H1 (cell line): Measurements from ENCODE around the gene C12orf56. TPM values are rescaled to one million over a fixed set of nuclear protein-coding genes. Genes with fewer than 3 reads are reported as not detected.

Source experiments
- CBX8 ChIP-seq: fragments of 300-800, 300-1000 bp; sonication (generic); IDR thresholded peaks from 2 replicates; pipeline ENCODE4 v1.7.1; 2016; ENCODE audit warnings: low read depth, low read length, borderline replicate concordance
- EP300 ChIP-seq, 2 experiments: IDR thresholded peaks; 1 replicate in 1 of 2; 2 replicates in 1 of 2; pipeline ENCODE4 v1.6.1; 2011 to 2012; ENCODE audit warnings: low read depth in 2 of 2, low read length in 2 of 2, mild to moderate bottlenecking in 2 of 2, borderline replicate concordance in 1 of 2, inconsistent platforms in 1 of 2, moderate library complexity in 1 of 2
- EZH2 ChIP-seq: fragments of 200-600 bp; sonication (generic); IDR thresholded peaks from 2 replicates; pipeline ENCODE4 v1.7.1; 2012; ENCODE audit warnings: low read depth, mild to moderate bottlenecking, moderate library complexity, low read length, inconsistent platforms; ENCODE audit not compliant: severe bottlenecking
- JUND ChIP-seq: IDR thresholded peaks from 2 replicates; pipeline ENCODE4 v1.6.1; 2011; ENCODE audit warnings: mild to moderate bottlenecking, improper control_type of control experiment, low read length
- SIX5 ChIP-seq: IDR thresholded peaks from 2 replicates; pipeline ENCODE4 v1.6.1; 2011; ENCODE audit warnings: mild to moderate bottlenecking, low read depth, low read length
- SUZ12 ChIP-seq: fragments of 200-600 bp; sonication (generic); IDR thresholded peaks from 2 replicates; pipeline ENCODE4 v1.6.1; 2012; ENCODE audit warnings: mild to moderate bottlenecking, inconsistent platforms, low read length, moderate library complexity, mixed read lengths
- YY1 ChIP-seq: IDR thresholded peaks from 2 replicates; pipeline ENCODE4 v1.6.1; 2011; ENCODE audit warnings: low read depth, mild to moderate bottlenecking, low read length
- polyA plus RNA-seq, 7 experiments: library from polyadenylated mRNA; depleted of rRNA in 3 of 7; stranded (reverse) in 5 of 7; unstranded in 2 of 7; fragments of >200 nt in 5 of 7; fragments of 200-250 nt in 2 of 7; gene quantifications; 1 replicate in 5 of 7; 2 replicates in 1 of 7; 4 replicates in 1 of 7; pipeline versions ENCODE4 v1.2.1 to v1.2.3, GENCODE V29; 2011 to 2013; ENCODE audit warnings: missing spikeins in 2 of 7, mixed read lengths in 2 of 7
- total RNA-seq: library from RNA; stranded (reverse); fragmentation: NEBNext Ultra II Directional; extraction: Animal tissue kit (Norgen Biotek cat#: 25700); gene quantifications from 2 replicates; pipeline ENCODE4 v1.2.1, GENCODE V29; 2021

Gene C12orf56
- total and polyA plus RNA-seq, 2 of the 8 experiments (the other 6 are each of a cell fraction or from before 2014, with no cell fraction given) = 1.1 to 2.9 TPM

DNA sequence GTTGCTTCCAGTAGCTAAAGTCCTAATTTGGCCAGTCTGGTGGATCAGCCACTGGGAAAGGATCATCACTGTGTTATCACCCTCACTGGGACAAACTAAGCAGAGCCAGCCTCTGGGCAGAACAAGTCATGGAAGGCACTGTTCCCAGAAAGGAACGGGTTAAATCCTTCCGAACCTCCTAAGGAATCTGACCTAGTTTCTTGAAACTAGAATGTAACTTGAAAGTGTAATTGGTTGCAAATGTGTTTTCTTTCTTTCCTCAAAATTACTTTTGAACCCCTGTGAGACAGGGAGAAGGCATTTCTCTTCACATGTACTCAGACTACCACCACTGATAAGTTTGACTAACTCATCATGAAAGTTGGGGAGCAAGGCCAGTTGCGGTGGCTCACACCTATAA, 149.8 kb downstream of the C12orf56 start (continued):
- TF ChIP-seq SIX5 (no peak), JUND (no peak), EZH2 (no peak), YY1 (no peak), SUZ12 (no peak), CBX8 (no peak), EP300 (IDR thresholded peaks at IDR 0.05; ENCODE audit: borderline replicate concordance in 1 of 2, low read depth in 2 of 2, low read length in 2 of 2) (no peak)
